ENCODE measurements around the gene PCDHB13.
"Not testable (repeated sequence)": the region's sequence is repeated elsewhere in the genome, so short reads cannot be mapped to it uniquely, and the experiment has no call there.

The PCDHB13 gene

GRCh38 chr5:141182248-141182647 lies 31.5 kb upstream of the PCDHB13 start, which contains the start of gene PCDHB16:
PCDHB16 (plus strand) TSS chr5:141182387; CDS start chr5:141182560, 173 bp downstream.
- TF ChIP-seq FOXP2 (optimal IDR thresholded peaks at IDR 0.05; ENCODE audit: control extremely low read depth, extremely low read length, insufficient read depth), result no peak
- TF ChIP-seq POLR2AphosphoS5 (IDR thresholded peaks at IDR 0.05; ENCODE audit: borderline replicate concordance, low read depth, low read length), result peak; percentile 44; the same call in 1 of the 2 replicates
- no peaks in the 10 kb centered on the region for H3K36me3 ChIP-seq (ENCODE audit: insufficient read depth, low read length)
- no peak within 1 kb of the TSS for H3K27ac ChIP-seq
- H3K9me3 ChIP-seq (ENCODE audit: low read depth, low read length), result no peaks in the 10 kb centered on the region
- peak within 1 kb of the TSS; percentile 77 for H3K4me3 ChIP-seq
- H3K9ac ChIP-seq (ENCODE audit: insufficient read length), result peak within 1 kb of the TSS; percentile 76
- peak; percentile 68 for DNase-seq (ENCODE audit: low read depth, low spot score)

GRCh38 chr5:141184117-141184855 lies 29.4 kb upstream of the PCDHB13 start:
- DNase-seq (ENCODE audit: low read depth, low spot score); H3K36me3 ChIP-seq (ENCODE audit: insufficient read depth, low read length); H3K4me3 ChIP-seq; H3K9ac ChIP-seq (ENCODE audit: insufficient read length); H3K27ac ChIP-seq; H3K9me3 ChIP-seq (ENCODE audit: low read depth, low read length): not testable (repeated sequence)

GRCh38 chr5:141186897-141187512 lies 26.7 kb upstream of the PCDHB13 start, which contains the start of gene PCDHB9:
PCDHB9 (plus strand) TSS chr5:141187161; CDS start chr5:141187319, 158 bp downstream.
- DNase-seq (ENCODE audit: low read depth, low spot score), result no peak
- Histone ChIP-seq H3K9me3 (ENCODE audit: low read depth, low read length) (no peaks in the 10 kb centered on the region), H3K36me3 (ENCODE audit: insufficient read depth, low read length) (no peaks in the 10 kb centered on the region), H3K4me3 (peak within 1 kb of the TSS; percentile 66), H3K9ac (ENCODE audit: insufficient read length) (peak within 1 kb of the TSS; percentile 66), H3K27ac (no peak within 1 kb of the TSS)
- no peak for TF ChIP-seq POLR2AphosphoS5 (IDR thresholded peaks at IDR 0.05; ENCODE audit: borderline replicate concordance, low read depth, low read length)
- TF ChIP-seq FOXP2 (optimal IDR thresholded peaks at IDR 0.05; ENCODE audit: control extremely low read depth, extremely low read length, insufficient read depth), result no peak
- no peak for TF ChIP-seq EZH2 (IDR thresholded peaks at IDR 0.05)

GRCh38 chr5:141188682-141189081 lies 25.0 kb upstream of the PCDHB13 start:
- not testable (repeated sequence) for H3K9me3 ChIP-seq (ENCODE audit: low read depth, low read length); H3K4me3 ChIP-seq; H3K27ac ChIP-seq; H3K36me3 ChIP-seq (ENCODE audit: insufficient read depth, low read length); DNase-seq (ENCODE audit: low read depth, low spot score); H3K9ac ChIP-seq (ENCODE audit: insufficient read length)

GRCh38 chr5:141189131-141189530 lies 24.6 kb upstream of the PCDHB13 start:
- not testable (repeated sequence) for H3K27ac ChIP-seq; H3K9me3 ChIP-seq (ENCODE audit: low read depth, low read length); H3K36me3 ChIP-seq (ENCODE audit: insufficient read depth, low read length); H3K4me3 ChIP-seq; H3K9ac ChIP-seq (ENCODE audit: insufficient read length); DNase-seq (ENCODE audit: low read depth, low spot score)

- DNase-seq (ENCODE audit: low read depth, low spot score), result no peak
- Histone ChIP-seq H3K9ac (ENCODE audit: insufficient read length) (no peak within 1 kb of the TSS), H3K27ac (no peak within 1 kb of the TSS), H3K4me3 (no peak within 1 kb of the TSS), H3K9me3 (ENCODE audit: low read depth, low read length) (no peaks in the 10 kb centered on the region; the same call in 1 of the 2 replicates), H3K36me3 (ENCODE audit: insufficient read depth, low read length) (no peaks in the 10 kb centered on the region)
- TF ChIP-seq EZH2 (IDR thresholded peaks at IDR 0.05), result no peak
- TF ChIP-seq FOXP2 (optimal IDR thresholded peaks at IDR 0.05; ENCODE audit: control extremely low read depth, extremely low read length, insufficient read depth), result no peak
- TF ChIP-seq POLR2AphosphoS5 (IDR thresholded peaks at IDR 0.05; ENCODE audit: borderline replicate concordance, low read depth, low read length), result no peak
These were observed 21.5 kb upstream of the PCDHB13 start, which contains the start of gene PCDHB10 for GRCh38 chr5:141192110-141192725. PCDHB10 (plus strand) TSS chr5:141192353; CDS start chr5:141192553, 200 bp downstream.

- not testable (repeated sequence) for H3K9me3 ChIP-seq (ENCODE audit: low read depth, low read length); H3K9ac ChIP-seq (ENCODE audit: insufficient read length); H3K4me3 ChIP-seq; DNase-seq (ENCODE audit: low read depth, low spot score); H3K27ac ChIP-seq; H3K36me3 ChIP-seq (ENCODE audit: insufficient read depth, low read length)
These were observed 19.4 kb upstream of the PCDHB13 start for GRCh38 chr5:141194332-141194731.

GRCh38 chr5:141196363-141196762 lies 17.4 kb upstream of the PCDHB13 start:
- no peaks in the 10 kb centered on the region; the same call in 1 of the 2 replicates for H3K9me3 ChIP-seq (ENCODE audit: low read depth, low read length)
- H3K9ac ChIP-seq (ENCODE audit: insufficient read length), result no peak overlapping the region
- no peak for DNase-seq (ENCODE audit: low read depth, low spot score)
- H3K4me3 ChIP-seq, result no peak overlapping the region
- H3K27ac ChIP-seq, result no peak overlapping the region
- no peak for TF ChIP-seq EZH2 (IDR thresholded peaks at IDR 0.05)
- no peak for TF ChIP-seq POLR2AphosphoS5 (IDR thresholded peaks at IDR 0.05; ENCODE audit: borderline replicate concordance, low read depth, low read length)
- no peak for TF ChIP-seq FOXP2 (optimal IDR thresholded peaks at IDR 0.05; ENCODE audit: control extremely low read depth, extremely low read length, insufficient read depth)
- H3K36me3 ChIP-seq (ENCODE audit: insufficient read depth, low read length), result no peaks in the 10 kb centered on the region
